ENCODE data around the gene SCMH1. TPM values are rescaled to one million over a fixed set of nuclear protein-coding genes. Genes with fewer than 3 reads are reported as not detected.
A peak's percentile ranks its signal among the peaks of the same experiment; 100 is the strongest.
"Not testable (repeated sequence)": the region's sequence is repeated elsewhere in the genome, so short reads cannot be mapped to it uniquely, and the experiment has no call there.

Gene SCMH1
- total RNA-seq, 1 donor from 2014 or later, result 51.3 TPM

- peaks cover 11% of the 10 kb centered on the region for H3K4me1 Mint-ChIP-seq (ENCODE audit: unreplicated experiment)
- TF ChIP-seq, protein P1, sequence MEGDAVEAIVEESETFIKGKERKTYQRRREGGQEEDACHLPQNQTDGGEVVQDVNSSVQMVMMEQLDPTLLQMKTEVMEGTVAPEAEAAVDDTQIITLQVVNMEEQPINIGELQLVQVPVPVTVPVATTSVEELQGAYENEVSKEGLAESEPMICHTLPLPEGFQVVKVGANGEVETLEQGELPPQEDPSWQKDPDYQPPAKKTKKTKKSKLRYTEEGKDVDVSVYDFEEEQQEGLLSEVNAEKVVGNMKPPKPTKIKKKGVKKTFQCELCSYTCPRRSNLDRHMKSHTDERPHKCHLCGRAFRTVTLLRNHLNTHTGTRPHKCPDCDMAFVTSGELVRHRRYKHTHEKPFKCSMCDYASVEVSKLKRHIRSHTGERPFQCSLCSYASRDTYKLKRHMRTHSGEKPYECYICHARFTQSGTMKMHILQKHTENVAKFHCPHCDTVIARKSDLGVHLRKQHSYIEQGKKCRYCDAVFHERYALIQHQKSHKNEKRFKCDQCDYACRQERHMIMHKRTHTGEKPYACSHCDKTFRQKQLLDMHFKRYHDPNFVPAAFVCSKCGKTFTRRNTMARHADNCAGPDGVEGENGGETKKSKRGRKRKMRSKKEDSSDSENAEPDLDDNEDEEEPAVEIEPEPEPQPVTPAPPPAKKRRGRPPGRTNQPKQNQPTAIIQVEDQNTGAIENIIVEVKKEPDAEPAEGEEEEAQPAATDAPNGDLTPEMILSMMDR (IDR thresholded peaks at IDR 0.05; ENCODE audit: unreplicated experiment), result no peak
- no peaks in the 10 kb centered on the region for H3K27me3 Mint-ChIP-seq (ENCODE audit: unreplicated experiment)
- peaks cover 34% of the 10 kb centered on the region for H3K36me3 Mint-ChIP-seq (ENCODE audit: low read depth, unreplicated experiment)
- H3K4me3 Mint-ChIP-seq (ENCODE audit: unreplicated experiment), result no peak overlapping the region
- no peak overlapping the region for H3K27ac Mint-ChIP-seq (ENCODE audit: unreplicated experiment)
- no peak for DNase-seq (ENCODE audit: low spot score)
- no peaks in the 10 kb centered on the region for H3K9me3 Mint-ChIP-seq (ENCODE audit: unreplicated experiment)
These were observed 24.7 kb downstream of the SCMH1 start for GRCh38 chr1:41217441-41217840.

GRCh38 chr1:41215623-41216022, 26.5 kb downstream of the SCMH1 start:
- Mint-ChIP-seq H3K9me3 (ENCODE audit: unreplicated experiment) (no peaks in the 10 kb centered on the region), H3K4me1 (ENCODE audit: unreplicated experiment) (peaks cover 9% of the 10 kb centered on the region), H3K36me3 (ENCODE audit: low read depth, unreplicated experiment) (peaks cover 36% of the 10 kb centered on the region), H3K27ac (ENCODE audit: unreplicated experiment) (no peak overlapping the region), H3K27me3 (ENCODE audit: unreplicated experiment) (no peaks in the 10 kb centered on the region), H3K4me3 (ENCODE audit: unreplicated experiment) (no peak overlapping the region)
- TF ChIP-seq, protein P1 (IDR thresholded peaks at IDR 0.05; ENCODE audit: unreplicated experiment), result no peak
- DNase-seq (ENCODE audit: low spot score), result no peak

DNA sequence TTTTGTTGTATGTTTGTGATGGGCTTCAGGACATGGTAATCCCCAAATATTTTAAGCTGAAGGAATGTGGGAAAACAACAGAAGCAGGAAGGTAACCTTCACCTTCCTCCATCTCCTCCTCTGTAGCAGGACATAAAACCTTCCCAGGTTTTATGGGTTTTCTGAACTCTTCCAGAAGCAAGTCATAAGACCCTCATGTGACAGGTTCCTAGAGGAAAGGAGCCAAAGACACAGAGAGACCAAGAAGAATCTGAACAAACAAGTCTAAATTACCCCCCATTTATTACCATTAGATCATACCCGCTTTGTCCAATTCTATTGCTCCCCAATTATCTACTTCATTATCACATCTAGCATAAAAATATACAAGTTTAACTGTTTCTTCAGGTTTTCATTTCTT, 28.8 kb downstream of the SCMH1 start:
- no peak for DNase-seq (ENCODE audit: low spot score)

DNA sequence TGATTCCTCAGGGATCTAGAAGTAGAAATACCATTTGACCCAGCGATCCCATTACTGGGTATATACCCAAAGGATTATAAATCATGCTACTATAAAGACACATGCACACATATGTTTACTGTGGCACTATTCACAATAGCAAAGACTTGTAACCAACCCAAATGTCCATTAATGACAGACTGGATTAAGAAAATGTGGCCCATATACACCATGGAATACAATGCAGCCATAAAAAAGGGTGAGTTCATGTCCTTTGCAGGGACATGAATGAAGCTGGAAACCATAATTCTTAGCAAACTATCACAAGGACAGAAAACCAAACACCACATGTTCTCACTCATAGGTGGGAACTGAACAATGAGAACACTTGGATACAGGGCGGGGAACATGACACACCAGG, 30.5 kb downstream of the SCMH1 start:
- not testable (repeated sequence) for DNase-seq (ENCODE audit: low spot score); H3K27ac Mint-ChIP-seq (ENCODE audit: unreplicated experiment); H3K4me1 Mint-ChIP-seq (ENCODE audit: unreplicated experiment); H3K9me3 Mint-ChIP-seq (ENCODE audit: unreplicated experiment); H3K27me3 Mint-ChIP-seq (ENCODE audit: unreplicated experiment); H3K4me3 Mint-ChIP-seq (ENCODE audit: unreplicated experiment)
- H3K36me3 Mint-ChIP-seq (ENCODE audit: low read depth, unreplicated experiment), result peaks cover 18% of the 10 kb centered on the region

More for the DNA sequence above, 28.8 kb downstream of the SCMH1 start:
- Mint-ChIP-seq H3K27me3 (ENCODE audit: unreplicated experiment) (peaks cover 6% of the 10 kb centered on the region), H3K36me3 (ENCODE audit: low read depth, unreplicated experiment) (peaks cover 24% of the 10 kb centered on the region), H3K4me1 (ENCODE audit: unreplicated experiment) (peaks cover 9% of the 10 kb centered on the region), H3K27ac (ENCODE audit: unreplicated experiment) (no peak overlapping the region), H3K9me3 (ENCODE audit: unreplicated experiment) (no peaks in the 10 kb centered on the region), H3K4me3 (ENCODE audit: unreplicated experiment) (no peak overlapping the region)
- TF ChIP-seq, protein P1 (IDR thresholded peaks at IDR 0.05; ENCODE audit: unreplicated experiment), result no peak

GRCh38 chr1:41207053-41207452, 35.1 kb downstream of the SCMH1 start:
- Mint-ChIP-seq H3K36me3 (ENCODE audit: low read depth, unreplicated experiment) (peaks cover 43% of the 10 kb centered on the region), H3K4me3 (ENCODE audit: unreplicated experiment) (peak overlapping the region; percentile 77)
- not testable (repeated sequence) for H3K4me1 Mint-ChIP-seq (ENCODE audit: unreplicated experiment); H3K9me3 Mint-ChIP-seq (ENCODE audit: unreplicated experiment); H3K27me3 Mint-ChIP-seq (ENCODE audit: unreplicated experiment); DNase-seq (ENCODE audit: low spot score); H3K27ac Mint-ChIP-seq (ENCODE audit: unreplicated experiment)

- H3K27me3 Mint-ChIP-seq (ENCODE audit: unreplicated experiment), result peaks cover 1% of the 10 kb centered on the region
- TF ChIP-seq, protein P1 (IDR thresholded peaks at IDR 0.05; ENCODE audit: unreplicated experiment), result no peak
- H3K4me1 Mint-ChIP-seq (ENCODE audit: unreplicated experiment), result peaks cover 3% of the 10 kb centered on the region
- H3K36me3 Mint-ChIP-seq (ENCODE audit: low read depth, unreplicated experiment), result peaks cover 20% of the 10 kb centered on the region
- H3K9me3 Mint-ChIP-seq (ENCODE audit: unreplicated experiment), result no peaks in the 10 kb centered on the region
- no peak overlapping the region for H3K4me3 Mint-ChIP-seq (ENCODE audit: unreplicated experiment)
- DNase-seq (ENCODE audit: low spot score), result no peak
- H3K27ac Mint-ChIP-seq (ENCODE audit: unreplicated experiment), result no peak overlapping the region
These were observed 41.4 kb downstream of the SCMH1 start for GRCh38 chr1:41200728-41201127.

Data from endothelial cell (in vitro differentiated cells).